Panc1 (cell line): ENCODE measurements around the gene ZNF778. TPM values are rescaled to one million over a fixed set of nuclear protein-coding genes. Genes with fewer than 3 reads are reported as not detected.

Experiments
- ATAC-seq: fragments of 200-7000 bp; cut with Tn5 transposase; 2 replicates; pipeline ENCODE4 v1.9.1; 2020; ENCODE audit warnings: mild to moderate bottlenecking, moderate library complexity
- BruUV-seq: library from RNA; stranded (reverse); fragments of 400-500 nt; replicated peaks from 2 replicates; lab custom pipeline; 2021; lab: Mats Ljungman, UMichigan
- CTCF ChIA-PET: fragments of 300-600 bp; sonication (Branson Sonifier 250); formaldehyde crosslinking; loops from one replicate; lab custom pipeline; 2022; ENCODE audit warnings: antibody characterized with exemption; lab: Charles Lee
- POLR2A ChIA-PET: fragments of 300-600 bp; sonication (Branson Sonifier 250); formaldehyde crosslinking; loops from one replicate; lab custom pipeline; 2022; ENCODE audit warnings: antibody characterized with exemption; lab: Charles Lee
- DNase-seq: peaks from one replicate; pipeline ENCODE4 v3.0.0-alpha.2; 2010; ENCODE audit warnings: low read depth, low spot score
- H3K27ac ChIP-seq: 2 replicates; pipeline ENCODE4 v1.5.1; 2011; ENCODE audit warnings: mild to moderate bottlenecking, low read length, inconsistent platforms
- H3K27me3 ChIP-seq: fragments of 200-500 bp; sonication (Bioruptor generic); 2 replicates; pipeline ENCODE4 v1.6.0; 2014; ENCODE audit warnings: low read length, inconsistent platforms; ENCODE audit not compliant: control insufficient read depth, insufficient read depth
- H3K36me3 ChIP-seq: fragments of 200-500 bp; sonication (Bioruptor generic); 2 replicates; pipeline ENCODE4 v1.5.1; 2014; ENCODE audit warnings: inconsistent platforms, mild to moderate bottlenecking, low read length, moderate library complexity; ENCODE audit not compliant: control insufficient read depth, insufficient read depth
- H3K4me1 ChIP-seq: 2 replicates; pipeline ENCODE4 v1.5.1; 2011; ENCODE audit warnings: inconsistent platforms, mild to moderate bottlenecking, low read length, moderate library complexity; ENCODE audit not compliant: control insufficient read depth, insufficient read depth
- H3K4me3 ChIP-seq, 2 experiments: 2 replicates each; pipeline ENCODE4 v1.5.1; 2011 to 2012; ENCODE audit warnings: low read depth in 2 of 2, low read length in 2 of 2, mild to moderate bottlenecking in 2 of 2, inconsistent platforms in 1 of 2, moderate library complexity in 1 of 2
- H3K9me3 ChIP-seq: fragments of 200-500 bp; sonication (Bioruptor generic); 2 replicates; pipeline ENCODE4 v1.5.1; 2014; ENCODE audit warnings: low read depth, mild to moderate bottlenecking, inconsistent platforms, low read length, moderate library complexity; ENCODE audit not compliant: control insufficient read depth, insufficient read depth
- CTCF ChIP-seq: fragments of 450-650 bp; IDR thresholded peaks from 2 replicates; pipeline ENCODE4 v1.5.1; 2017; ENCODE audit warnings: mild to moderate bottlenecking
- POLR2AphosphoS5 ChIP-seq: IDR thresholded peaks from 2 replicates; pipeline ENCODE4 v1.6.1; 2012; ENCODE audit warnings: mild to moderate bottlenecking, low read depth, low read length, moderate library complexity
- REST ChIP-seq, 2 experiments: IDR thresholded peaks; 2 replicates each; pipeline ENCODE4 v1.6.1; 2011 to 2012; ENCODE audit warnings: low read depth in 2 of 2, control low read depth in 1 of 2, low read length in 1 of 2, mild to moderate bottlenecking in 1 of 2, moderate library complexity in 1 of 2; ENCODE audit not compliant: insufficient read depth in 1 of 2
- SIN3A ChIP-seq: IDR thresholded peaks from 2 replicates; pipeline ENCODE4 v1.6.1; 2012; ENCODE audit warnings: low read depth, mild to moderate bottlenecking, low read length, moderate library complexity, borderline replicate concordance; ENCODE audit not compliant: insufficient read depth
- TCF7L2 ChIP-seq: IDR thresholded peaks from 2 replicates; pipeline ENCODE4 v1.6.1; 2011; ENCODE audit warnings: mild to moderate bottlenecking, low read depth, low read length, inconsistent platforms
- in situ Hi-C: cut with HindIII; loops from 2 replicates; pipeline ENCODE4 v1.10.0; 2016; ENCODE audit warnings: low sequenced_read_pairs, low pct_unique_long_range_greater_than_20kb
- intact Hi-C: fragments of 100-400 bp; cut with micrococcal nuclease; formaldehyde crosslinking; loops from one replicate; pipeline ENCODE4 v1.10.0; 2022; ENCODE audit not compliant: unreplicated experiment
- total RNA-seq: library from RNA; stranded (reverse); gene quantifications from one replicate; pipeline ENCODE4 v1.2.1, GENCODE V29; 2021; ENCODE audit not compliant: unreplicated experiment

Gene ZNF778
- total RNA-seq, 1 experiment from 2014 or later, result 15.0 TPM

- intact Hi-C loops, result no loop called here
- no TSS peak for BruUV-seq
- DNase-seq, result no peak
- Histone ChIP-seq H3K4me3 (no peak overlapping the region), H3K4me1 (no peaks in the 10 kb centered on the region), H3K27ac (no peak overlapping the region), H3K27me3 (0 out of 2 replicates have a peak, but pooled peaks cover 3% of the 10 kb centered on the region), H3K36me3 (no peaks in the 10 kb centered on the region), H3K9me3 (no peaks in the 10 kb centered on the region)
- in situ Hi-C loops, result no loop called here
- TF ChIP-seq SIN3A (no peak), POLR2AphosphoS5 (no peak)
- ChIA-PET CTCF (no interaction called here), POLR2A (no interaction called here)
- ATAC-seq, result no peak
Observed at GRCh38 chr16:89207993-89208392, 9.5 kb upstream of the ZNF778 start.

- ATAC-seq (no peak), DNase-seq (no peak)
- ChIA-PET CTCF (no interaction called here), POLR2A (interaction anchor here (0.5 kb wide), 2 partner anchors 40 to 57 kb away, joined by 3 read pairs; no protein-coding TSS in a partner anchor)
- intact Hi-C loops, result no loop called here
- H3K36me3 ChIP-seq, result no peaks in the 10 kb centered on the region
- H3K4me3 ChIP-seq, result no peak overlapping the region
- no peaks in the 10 kb centered on the region for H3K27me3 ChIP-seq
- no peaks in the 10 kb centered on the region for H3K4me1 ChIP-seq
- in situ Hi-C loops, result no loop called here
- TF ChIP-seq CTCF (no peak), REST (IDR thresholded peaks at IDR 0.05; ENCODE audit: insufficient read depth in 1 of 2, low read depth in 2 of 2, low read length in 1 of 2) (no peak), SIN3A (no peak), POLR2AphosphoS5 (no peak), TCF7L2 (no peak)
- BruUV-seq, result no TSS peak
- H3K9me3 ChIP-seq, result no peaks in the 10 kb centered on the region
- H3K27ac ChIP-seq, result no peak overlapping the region
Observed at GRCh38 chr16:89209522-89210044, 7.9 kb upstream of the ZNF778 start.

- no peak for TF ChIP-seq TCF7L2
- no peak for TF ChIP-seq CTCF
- TF ChIP-seq POLR2AphosphoS5, result no peak
- no peak for TF ChIP-seq SIN3A
- no peak for TF ChIP-seq REST (IDR thresholded peaks at IDR 0.05; ENCODE audit: insufficient read depth in 1 of 2, low read depth in 2 of 2, low read length in 1 of 2)
- Histone ChIP-seq H3K27me3 (no peaks in the 10 kb centered on the region), H3K4me1 (no peaks in the 10 kb centered on the region), H3K4me3 (no peak overlapping the region), H3K36me3 (no peaks in the 10 kb centered on the region), H3K9me3 (no peaks in the 10 kb centered on the region), H3K27ac (no peak overlapping the region)
- CTCF ChIA-PET, result no interaction called here
- no peak for ATAC-seq
- POLR2A ChIA-PET, result no interaction called here
- no peak for DNase-seq
- in situ Hi-C loops (no loop called here), intact Hi-C loops (no loop called here)
- no TSS peak for BruUV-seq
Observed at GRCh38 chr16:89210165-89210903, 7.2 kb upstream of the ZNF778 start.
